ENCODE results near the gene CHAT. TPM values are rescaled to one million over a fixed set of nuclear protein-coding genes. Genes with fewer than 3 reads are reported as not detected.

CHAT gene
- not detected for total RNA-seq
- long read RNA-seq = 0 reads

- ATAC-seq (no peak), DNase-seq (no peak)
These were observed at the start of gene CHAT for GRCh38 chr10:49613882-49614241. Gene CHAT, plus strand, starts transcription at chr10:49614037. Its CDS starts 153 bp downstream, at chr10:49614190.

GRCh38 chr10:49564461-49565009 is 49.3 kb upstream of the CHAT start:
- ATAC-seq = peak in 1 of 2 donors; percentile 34
- intact Hi-C loops (cut with DNase I) = no loop called here
- DNase-seq = no peak

More at GRCh38 chr10:49613882-49614241, at the start of gene CHAT:
- intact Hi-C loops (cut with DNase I) = no loop called here

DNA sequence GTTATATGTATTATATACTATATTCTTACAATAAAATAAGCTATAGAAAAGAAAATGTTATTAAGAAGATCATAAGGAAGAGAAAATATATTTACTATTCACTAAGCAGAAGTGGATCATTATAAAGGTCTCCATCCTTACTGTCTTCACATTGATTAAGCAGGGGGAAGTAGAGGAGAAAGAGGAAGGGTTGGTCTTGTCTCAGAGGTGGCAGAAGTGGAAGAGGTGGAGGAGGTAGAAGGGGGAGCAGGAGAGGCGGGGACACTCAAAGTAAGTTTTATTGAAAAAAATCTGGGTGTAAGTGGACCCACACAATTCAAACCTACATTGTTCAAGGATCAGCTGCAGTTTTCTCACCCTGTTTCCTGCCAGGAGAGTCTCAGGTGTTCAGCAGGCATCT is 46.0 kb upstream of the CHAT start:
- DNase-seq (no peak), ATAC-seq (no peak)

GRCh38 chr10:49568235-49568634 is 45.6 kb upstream of the CHAT start:
- DNase-seq (no peak), ATAC-seq (peak in 1 of 2 donors; percentile 56)
- intact Hi-C loops (cut with DNase I) = no loop called here

More for the DNA sequence above, 46.0 kb upstream of the CHAT start:
- intact Hi-C loops (cut with DNase I) = no loop called here

DNA sequence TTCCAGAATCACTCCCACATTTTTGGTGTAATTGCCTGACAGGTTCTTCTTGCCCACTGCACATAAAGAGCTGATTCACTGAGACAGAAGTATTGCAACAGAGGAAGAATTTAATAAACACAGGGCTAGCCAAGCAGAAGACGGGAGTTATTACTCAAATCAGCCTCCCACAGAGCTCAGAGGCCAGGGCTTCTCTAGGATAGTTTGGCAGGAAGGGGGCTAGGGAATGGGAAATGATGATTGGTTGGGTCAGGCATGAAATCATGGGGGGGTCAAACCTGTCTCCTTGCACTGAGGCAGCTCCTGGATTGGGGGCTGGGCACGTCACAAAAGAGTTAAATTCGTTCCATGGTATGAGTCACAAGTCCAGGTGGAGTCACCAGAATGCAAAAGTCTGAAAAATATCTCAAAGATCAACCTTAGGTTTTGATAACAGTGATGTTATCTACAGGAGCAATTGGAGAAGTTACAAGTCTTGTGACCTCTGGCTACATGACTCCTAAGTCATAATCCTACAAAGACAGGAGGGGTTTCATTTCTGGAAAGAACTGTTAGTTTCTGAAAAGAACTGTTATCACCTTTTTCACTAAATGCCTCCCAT is 44.7 kb upstream of the CHAT start:
- DNase-seq (no peak), ATAC-seq (peak in 1 of 2 donors; percentile 60)
- intact Hi-C loops (cut with DNase I) = no loop called here

GRCh38 chr10:49571388-49571787 is 42.4 kb upstream of the CHAT start:
- ATAC-seq = no peak
- intact Hi-C loops (cut with DNase I) = no loop called here

DNA sequence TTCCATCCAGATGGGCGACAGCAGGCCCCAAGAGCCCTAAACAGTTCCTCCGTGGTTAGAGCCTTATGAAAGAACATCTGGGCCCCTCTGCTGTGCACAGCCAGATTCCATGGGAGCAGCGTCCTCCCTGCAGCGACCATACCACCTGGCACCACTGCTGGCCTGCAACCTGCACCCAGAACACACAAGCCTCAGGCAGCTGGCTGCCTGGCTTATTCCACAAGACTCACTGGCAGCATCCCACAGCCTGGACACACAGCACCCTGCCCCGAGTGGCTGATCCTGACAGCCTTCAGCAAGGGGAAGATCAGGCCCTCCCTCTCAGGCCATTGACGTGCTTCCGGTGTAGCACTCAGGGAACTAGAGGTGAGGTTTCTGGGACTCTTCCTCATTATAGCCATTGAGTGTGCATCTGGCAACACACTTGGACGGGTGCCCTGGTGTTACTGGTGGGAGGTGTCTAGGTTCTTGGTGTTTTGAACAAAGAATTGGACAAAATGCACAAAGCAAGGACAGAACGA is 41.2 kb upstream of the CHAT start:
- intact Hi-C loops (cut with DNase I) = no loop called here
- no peak for DNase-seq
- no peak for ATAC-seq

More at GRCh38 chr10:49571388-49571787, 42.4 kb upstream of the CHAT start:
- DNase-seq = no peak

DNA sequence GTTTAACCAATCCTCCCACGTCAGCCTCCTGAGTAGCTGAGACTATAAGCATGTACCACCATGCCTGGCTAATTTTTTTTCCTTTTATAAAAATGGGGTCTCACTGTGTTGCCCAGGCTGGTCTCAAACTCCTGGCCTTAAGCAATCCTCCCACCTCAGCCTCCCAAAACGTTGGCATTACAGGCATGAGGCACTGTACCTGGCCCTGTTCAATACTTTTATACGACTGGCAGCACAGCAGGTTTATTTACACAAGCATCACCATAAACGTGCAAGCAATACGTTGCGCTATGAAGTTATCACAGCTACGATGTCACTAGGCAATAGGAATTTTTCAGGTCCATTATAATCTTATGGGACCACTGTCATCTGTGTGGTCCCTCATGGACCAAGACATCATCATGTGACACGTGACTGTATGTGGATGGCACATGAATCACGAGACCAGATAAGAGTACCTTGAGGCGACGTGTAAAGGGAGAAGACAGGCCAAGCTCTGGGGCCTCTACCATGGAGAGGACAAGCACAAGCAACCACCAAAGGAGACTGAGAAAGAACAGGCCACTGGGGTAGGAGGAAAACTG is 38.3 kb upstream of the CHAT start:
- ATAC-seq (no peak), DNase-seq (no peak)
- intact Hi-C loops (cut with DNase I) = no loop called here

GRCh38 chr10:49577182-49577925 is 36.5 kb upstream of the CHAT start:
- no peak for ATAC-seq
- no peak for DNase-seq
- intact Hi-C loops (cut with DNase I) = no loop called here

GRCh38 chr10:49578392-49578791 is 35.4 kb upstream of the CHAT start:
- DNase-seq (no peak), ATAC-seq (no peak)
- intact Hi-C loops (cut with DNase I) = no loop called here

DNA sequence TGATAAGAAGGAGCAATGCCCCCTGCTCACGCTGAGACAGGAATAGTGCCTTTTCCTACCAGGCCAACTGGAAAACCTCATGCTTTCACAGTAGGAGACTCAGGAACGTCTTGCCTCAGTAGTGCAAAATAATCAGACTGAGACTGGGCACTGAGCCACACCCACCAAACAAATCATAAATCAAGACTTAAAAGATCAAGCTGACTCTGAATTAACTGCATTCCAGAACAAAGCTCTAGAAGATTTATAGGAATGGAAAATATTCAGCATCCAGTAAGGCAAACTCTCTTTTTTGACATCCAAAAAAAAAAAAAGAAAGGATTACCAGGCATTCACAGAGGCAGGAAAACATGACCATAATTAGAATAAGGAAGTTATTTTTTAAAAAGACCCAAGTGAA is 34.2 kb upstream of the CHAT start:
- no peak for ATAC-seq
- DNase-seq = no peak
- intact Hi-C loops (cut with DNase I) = no loop called here

GRCh38 chr10:49585387-49585786 is 28.4 kb upstream of the CHAT start:
- ATAC-seq = no peak
- intact Hi-C loops (cut with DNase I) = no loop called here
- no peak for DNase-seq

GRCh38 chr10:49587981-49588380 is 25.9 kb upstream of the CHAT start:
- DNase-seq = no peak
- ATAC-seq = no peak
- intact Hi-C loops (cut with DNase I) = no loop called here

DNA sequence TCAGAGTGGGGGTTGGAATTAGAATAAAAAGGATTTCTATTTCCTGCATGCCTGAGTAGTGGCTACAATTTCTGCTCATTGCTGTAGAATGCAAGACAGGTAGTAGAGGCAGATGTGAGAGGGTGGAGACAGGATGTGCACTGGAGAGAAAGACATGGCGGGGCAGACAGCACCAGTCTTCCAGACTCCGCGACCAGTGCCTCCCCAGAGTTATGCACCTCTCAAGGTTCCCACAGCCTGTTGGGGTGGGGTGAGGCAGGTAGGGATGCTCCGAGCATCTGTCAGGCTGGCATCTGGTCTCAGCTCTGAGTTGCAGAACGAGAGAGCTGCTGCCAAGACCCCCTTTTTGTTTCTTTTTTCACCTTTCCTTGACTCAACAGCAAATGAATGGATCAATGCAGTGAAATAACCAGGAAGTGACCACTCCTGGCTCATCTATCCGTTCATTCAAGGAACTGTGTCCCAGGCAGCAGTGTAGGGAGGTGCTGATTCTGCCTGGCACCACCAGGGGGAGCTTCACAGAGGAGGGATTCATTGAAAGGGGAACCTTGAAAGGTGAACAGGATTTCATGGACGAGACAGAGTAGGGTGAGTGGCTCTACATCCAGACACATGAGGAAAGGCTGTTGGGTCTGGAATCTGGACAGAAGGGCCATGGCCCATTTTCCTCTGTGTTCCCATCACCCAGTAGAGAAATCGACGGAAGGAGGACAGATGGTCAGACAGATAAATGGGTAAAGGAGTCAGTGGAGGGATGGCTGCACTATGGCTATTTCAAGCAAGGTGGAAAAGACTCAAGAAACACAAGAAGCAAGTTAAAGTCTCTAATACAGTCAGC is 20.9 kb upstream of the CHAT start:
- intact Hi-C loops (cut with DNase I) = loop anchor here (5.0 to 10.0 kb wide), 4 partner anchors 192 to 634 kb away; no protein-coding TSS in a partner anchor
- DNase-seq (no peak), ATAC-seq (peak; percentile 65 to 72)

DNA sequence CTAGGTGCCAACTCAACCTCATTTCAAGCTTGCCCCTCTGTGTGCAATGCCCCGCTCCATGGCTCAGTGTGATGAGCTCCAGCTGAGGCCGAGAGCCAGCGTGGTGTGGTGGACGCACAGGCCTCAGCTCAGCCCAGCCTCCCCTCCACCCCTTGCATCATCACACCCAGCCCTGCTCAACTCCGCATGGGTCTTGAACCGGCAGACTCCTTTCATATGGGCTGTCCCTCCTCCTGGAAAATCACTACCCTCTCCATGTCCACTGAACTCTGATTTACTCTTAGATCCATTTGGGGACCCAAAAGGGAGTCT is 20.3 kb upstream of the CHAT start:
- intact Hi-C loops (cut with DNase I) = loop anchor here (5.0 to 10.0 kb wide), 4 partner anchors 191 to 634 kb away; no protein-coding TSS in a partner anchor

DNA sequence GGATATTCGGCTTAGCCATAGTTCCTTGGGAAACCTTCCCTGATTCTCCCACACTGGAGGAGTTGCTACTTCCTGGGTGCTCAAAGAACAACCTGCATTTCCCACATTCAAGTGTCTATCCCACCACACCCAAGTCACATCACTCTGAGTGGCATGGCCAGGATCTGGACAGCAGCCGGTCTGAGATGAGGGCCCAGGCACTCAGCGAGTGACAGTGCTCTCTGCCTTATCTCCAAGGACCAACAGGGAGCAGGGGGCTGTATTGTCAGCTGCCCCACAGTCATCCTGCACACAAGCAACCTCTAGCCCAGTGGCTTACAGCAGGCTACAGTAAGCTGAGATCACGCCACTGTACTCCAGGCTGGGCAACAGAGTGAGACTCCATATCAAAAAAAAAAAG is 19.8 kb upstream of the CHAT start:
- DNase-seq = no peak
- no peak for ATAC-seq
- intact Hi-C loops (cut with DNase I) = loop anchor here (5.0 to 10.0 kb wide), 4 partner anchors 191 to 633 kb away; no protein-coding TSS in a partner anchor

More for the DNA sequence above, 20.3 kb upstream of the CHAT start:
- DNase-seq (no peak), ATAC-seq (no peak)

DNA sequence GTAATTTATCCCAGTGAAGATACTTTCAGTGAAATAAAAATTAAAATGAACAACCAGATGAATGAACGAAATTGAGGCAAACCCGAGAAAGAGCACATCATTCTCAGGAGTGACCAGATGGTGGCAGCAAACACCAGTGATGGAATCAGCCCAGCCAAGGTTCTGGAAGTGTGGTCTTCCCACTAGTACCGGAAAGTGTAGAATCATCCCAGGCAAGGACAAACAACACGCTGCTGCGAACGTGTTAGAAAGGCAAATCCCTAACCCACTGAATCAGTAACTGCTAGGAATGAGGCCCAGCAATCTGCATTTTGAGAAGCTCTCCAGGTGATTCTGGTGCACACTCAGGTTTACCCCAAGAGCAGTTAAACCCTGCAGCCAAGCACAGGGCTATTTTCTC is 19.2 kb upstream of the CHAT start:
- no peak for DNase-seq
- intact Hi-C loops (cut with DNase I) = loop anchor here (5.0 to 10.0 kb wide), 4 partner anchors 190 to 633 kb away; no protein-coding TSS in a partner anchor
- ATAC-seq = peak; percentile 55 to 72

DNA sequence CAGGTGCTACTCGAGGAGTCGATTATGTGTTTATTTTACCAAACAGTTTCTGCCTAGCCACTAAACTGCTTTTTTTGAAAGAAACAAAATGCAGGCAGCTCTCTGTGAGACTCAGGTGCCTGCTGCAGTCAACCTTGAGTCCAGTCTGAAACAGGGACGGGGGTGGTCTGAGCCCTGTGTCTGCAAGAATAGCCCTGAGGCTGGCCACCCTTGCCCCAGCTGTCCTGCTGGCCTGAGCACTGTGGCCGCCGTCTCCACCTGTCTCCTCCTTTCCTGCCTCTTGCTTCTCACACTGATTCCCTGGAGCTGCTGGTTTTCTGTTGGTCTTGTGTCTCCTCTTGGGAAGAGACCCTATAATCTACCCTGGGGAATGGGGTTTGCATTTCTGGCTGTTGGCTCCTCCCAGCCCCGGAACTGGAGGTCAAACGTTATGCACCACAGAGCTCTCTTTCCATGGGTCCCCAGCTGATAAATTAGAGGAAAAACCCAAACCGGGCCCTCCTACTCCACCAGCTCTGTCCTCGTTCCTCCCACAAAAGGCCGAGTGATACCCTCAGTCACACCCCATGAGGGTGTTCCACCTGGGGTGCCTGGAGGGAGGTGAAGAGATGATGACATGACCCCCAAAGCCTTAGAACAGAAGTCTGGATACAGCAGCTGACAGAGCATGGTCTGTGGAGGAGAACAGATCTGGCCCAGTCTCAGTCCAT is 18.7 kb upstream of the CHAT start:
- intact Hi-C loops (cut with DNase I) = loop anchor here in 1 of 2 donors (10.0 kb wide), 2 partner anchors 190 to 320 kb away; no protein-coding TSS in a partner anchor
- ATAC-seq = no peak
- no peak for DNase-seq
